IPS-20b (cell line): ENCODE measurements around the gene NHERF2.

Source experiments
- H3K27ac ChIP-seq: one replicate; pipeline ENCODE4 v1.5.1; 2013; ENCODE audit warnings: low read length
- H3K27me3 ChIP-seq: 2 replicates; pipeline ENCODE4 v1.6.1; 2013; ENCODE audit warnings: mild to moderate bottlenecking, low read length, inconsistent platforms; ENCODE audit not compliant: insufficient read depth
- H3K36me3 ChIP-seq: 2 replicates; pipeline ENCODE4 v1.6.1; 2013; ENCODE audit warnings: low read depth, mild to moderate bottlenecking, inconsistent platforms, low read length, moderate library complexity; ENCODE audit not compliant: insufficient read depth
- H3K4me1 ChIP-seq: 2 replicates; pipeline ENCODE4 v1.6.1; 2013; ENCODE audit warnings: mild to moderate bottlenecking, control low read depth, inconsistent platforms, low read length, moderate library complexity; ENCODE audit not compliant: insufficient read depth
- H3K4me3 ChIP-seq: 2 replicates; pipeline ENCODE4 v1.5.1; 2013; ENCODE audit warnings: mild to moderate bottlenecking, low read length, inconsistent platforms
- H3K9ac ChIP-seq: 2 replicates; pipeline ENCODE4 v1.6.1; 2013; ENCODE audit warnings: low read depth, mild to moderate bottlenecking, inconsistent platforms, low read length, moderate library complexity
- H3K9me3 ChIP-seq: 2 replicates; pipeline ENCODE4 v1.6.1; 2013; ENCODE audit warnings: mild to moderate bottlenecking, low read depth, low read length, inconsistent platforms; ENCODE audit not compliant: insufficient read depth

Gene NHERF2

DNA sequence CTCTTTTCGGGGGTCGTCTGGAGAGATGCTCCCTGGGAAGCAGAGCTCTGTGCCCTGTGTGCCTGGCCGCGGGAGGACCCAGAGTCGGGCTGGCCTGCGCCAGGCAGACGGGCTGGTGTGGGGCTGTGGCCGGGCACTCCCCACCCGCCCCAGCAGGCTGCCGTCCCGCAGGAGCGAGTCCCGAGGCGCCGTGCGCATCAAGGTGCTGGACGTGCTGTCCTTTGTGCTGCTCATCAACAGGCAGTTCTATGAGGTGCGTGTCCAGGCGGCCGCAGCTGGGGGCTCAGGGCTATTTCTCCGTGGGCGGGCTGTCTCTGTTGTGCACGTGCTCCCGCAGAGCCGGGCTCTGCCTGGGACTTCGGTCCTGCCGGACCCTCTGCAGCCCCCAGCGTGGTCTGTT lies 36.1 kb downstream of the NHERF2 start:
- no peak overlapping the region for H3K4me3 ChIP-seq
- H3K27me3 ChIP-seq, result no peaks in the 10 kb centered on the region
- no peaks in the 10 kb centered on the region for H3K9me3 ChIP-seq
- peaks cover 14% of the 10 kb centered on the region for H3K36me3 ChIP-seq
- no peak overlapping the region for H3K27ac ChIP-seq
- no peaks in the 10 kb centered on the region for H3K4me1 ChIP-seq
- H3K9ac ChIP-seq, result no peak overlapping the region

DNA sequence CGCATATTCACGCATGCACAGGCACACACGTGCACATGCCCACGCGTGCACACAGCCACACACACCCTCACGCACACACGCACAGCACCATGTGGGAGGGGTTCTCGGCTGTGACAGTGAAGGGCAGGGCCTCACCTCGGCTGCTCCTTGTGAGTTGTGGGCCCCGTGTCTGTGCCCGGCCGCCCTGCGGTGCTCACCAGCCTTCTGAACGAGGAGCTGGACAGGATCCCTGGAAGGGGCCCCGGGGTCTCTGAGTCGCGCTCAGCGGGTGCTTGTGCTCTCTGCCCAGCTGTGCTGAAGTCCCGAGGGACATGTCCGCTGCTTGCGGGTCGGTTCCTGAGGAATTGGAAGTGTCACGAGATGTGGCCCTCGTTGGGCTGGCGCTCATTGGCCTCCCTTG lies 37.2 kb downstream of the NHERF2 start:
- no peaks in the 10 kb centered on the region for H3K4me1 ChIP-seq
- no peak overlapping the region for H3K9ac ChIP-seq
- no peak overlapping the region for H3K4me3 ChIP-seq
- peaks cover 18% of the 10 kb centered on the region for H3K36me3 ChIP-seq
- H3K27ac ChIP-seq, result no peak overlapping the region
- no peaks in the 10 kb centered on the region for H3K27me3 ChIP-seq
- no peaks in the 10 kb centered on the region for H3K9me3 ChIP-seq

DNA sequence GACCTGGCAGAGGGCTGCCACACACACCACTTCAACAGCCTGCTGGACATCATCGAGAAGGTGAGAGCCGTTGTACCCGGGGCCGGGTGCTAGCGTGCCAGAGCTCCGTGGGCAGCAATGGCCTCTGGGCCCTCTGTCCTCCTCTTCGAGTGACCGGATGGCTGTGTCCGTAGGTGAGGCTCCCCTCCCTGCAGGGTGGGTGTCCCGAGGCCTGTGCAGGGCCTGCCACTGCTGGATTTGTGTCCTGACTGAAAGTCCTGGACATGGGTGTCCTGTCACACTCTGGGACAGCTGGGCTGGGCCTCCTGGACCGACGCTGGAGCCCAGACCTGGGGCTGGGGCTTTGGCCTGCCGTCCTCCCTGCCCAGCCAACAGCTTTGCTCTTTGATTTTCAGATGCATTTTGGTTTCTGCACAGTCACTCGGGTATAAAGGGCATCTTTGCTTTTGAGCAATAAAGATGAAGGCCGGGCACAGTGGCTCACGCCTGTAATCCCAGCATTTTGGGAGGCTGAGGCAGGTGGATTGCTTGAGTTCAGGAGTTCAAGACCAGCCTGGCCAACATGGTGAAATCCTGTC lies 37.8 kb downstream of the NHERF2 start:
- Histone ChIP-seq H3K9ac (no peak overlapping the region), H3K27me3 (no peaks in the 10 kb centered on the region), H3K36me3 (peaks cover 21% of the 10 kb centered on the region), H3K27ac (no peak overlapping the region), H3K4me3 (no peak overlapping the region), H3K9me3 (no peaks in the 10 kb centered on the region), H3K4me1 (no peaks in the 10 kb centered on the region)

DNA sequence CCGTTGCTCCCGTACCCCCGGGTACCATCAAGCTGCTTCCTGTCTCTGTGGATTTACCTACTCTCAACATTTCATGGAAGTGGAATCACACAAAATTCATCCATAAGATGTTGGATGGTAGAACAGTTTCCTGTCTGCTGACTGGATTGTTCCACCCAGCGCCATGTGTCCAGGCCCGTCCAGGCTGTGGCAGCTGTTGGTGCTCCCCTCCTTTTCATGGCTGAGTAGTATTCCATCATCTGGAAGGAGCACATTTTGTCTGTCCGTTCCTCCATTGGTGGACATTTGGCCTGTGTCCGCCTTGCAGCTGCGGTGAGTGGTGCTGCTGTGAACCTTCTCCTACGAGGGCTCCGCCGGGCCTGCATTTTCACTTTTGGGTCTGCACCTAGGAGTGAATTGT lies 39.4 kb downstream of the NHERF2 start:
- H3K27ac ChIP-seq, result no peak overlapping the region
- no peak overlapping the region for H3K4me3 ChIP-seq
- H3K36me3 ChIP-seq, result peaks cover 25% of the 10 kb centered on the region
- no peaks in the 10 kb centered on the region for H3K27me3 ChIP-seq
- no peak overlapping the region for H3K9ac ChIP-seq
- no peaks in the 10 kb centered on the region for H3K9me3 ChIP-seq
- no peaks in the 10 kb centered on the region for H3K4me1 ChIP-seq

DNA sequence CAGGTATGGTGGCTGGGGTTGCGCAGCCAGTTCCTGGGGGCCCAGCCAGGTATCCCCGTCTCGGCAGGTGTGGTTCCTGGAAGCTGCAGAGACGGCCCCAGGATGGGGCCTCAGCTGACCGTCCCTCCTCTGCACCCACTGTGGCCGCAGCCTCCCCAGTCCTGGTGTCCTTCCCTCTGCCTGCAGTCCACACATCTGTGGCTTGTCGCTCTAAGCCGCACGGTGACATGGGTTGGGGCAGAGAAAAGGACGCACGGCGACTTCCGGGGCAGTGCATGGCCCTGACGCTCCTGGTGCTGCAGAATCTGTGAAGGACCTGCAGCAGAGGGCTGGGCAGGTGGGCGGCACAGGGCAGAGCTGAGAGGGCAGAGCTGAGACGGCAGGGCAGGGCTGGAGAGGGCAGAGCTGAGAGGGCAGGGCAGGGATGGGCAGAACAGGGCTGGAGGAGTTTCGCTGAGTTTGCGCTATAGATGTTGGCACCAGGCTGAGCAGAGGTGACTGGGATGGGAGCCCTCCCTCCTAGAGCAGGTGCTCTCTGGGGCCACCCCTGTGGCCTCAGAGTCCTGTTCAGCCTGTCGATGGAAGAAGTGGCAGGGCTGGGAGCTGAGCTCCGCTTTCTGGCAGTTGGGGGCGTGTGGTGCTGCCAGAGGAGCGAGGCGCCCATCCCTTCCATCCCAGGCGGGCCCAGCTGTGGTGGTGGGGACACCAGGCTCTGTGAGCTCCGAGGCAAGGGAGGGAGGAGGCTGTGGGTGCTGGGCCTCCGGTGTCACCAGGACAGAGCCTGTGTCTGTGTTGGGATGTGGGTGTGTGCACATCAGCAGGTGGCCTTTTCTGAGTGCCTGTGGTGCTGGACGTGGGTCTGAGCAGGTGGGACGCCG lies 44.1 kb downstream of the NHERF2 start:
- Histone ChIP-seq H3K9ac (no peak overlapping the region), H3K9me3 (no peaks in the 10 kb centered on the region), H3K27ac (no peak overlapping the region), H3K4me1 (no peaks in the 10 kb centered on the region), H3K36me3 (peaks cover 33% of the 10 kb centered on the region), H3K4me3 (no peak overlapping the region), H3K27me3 (no peaks in the 10 kb centered on the region)

DNA sequence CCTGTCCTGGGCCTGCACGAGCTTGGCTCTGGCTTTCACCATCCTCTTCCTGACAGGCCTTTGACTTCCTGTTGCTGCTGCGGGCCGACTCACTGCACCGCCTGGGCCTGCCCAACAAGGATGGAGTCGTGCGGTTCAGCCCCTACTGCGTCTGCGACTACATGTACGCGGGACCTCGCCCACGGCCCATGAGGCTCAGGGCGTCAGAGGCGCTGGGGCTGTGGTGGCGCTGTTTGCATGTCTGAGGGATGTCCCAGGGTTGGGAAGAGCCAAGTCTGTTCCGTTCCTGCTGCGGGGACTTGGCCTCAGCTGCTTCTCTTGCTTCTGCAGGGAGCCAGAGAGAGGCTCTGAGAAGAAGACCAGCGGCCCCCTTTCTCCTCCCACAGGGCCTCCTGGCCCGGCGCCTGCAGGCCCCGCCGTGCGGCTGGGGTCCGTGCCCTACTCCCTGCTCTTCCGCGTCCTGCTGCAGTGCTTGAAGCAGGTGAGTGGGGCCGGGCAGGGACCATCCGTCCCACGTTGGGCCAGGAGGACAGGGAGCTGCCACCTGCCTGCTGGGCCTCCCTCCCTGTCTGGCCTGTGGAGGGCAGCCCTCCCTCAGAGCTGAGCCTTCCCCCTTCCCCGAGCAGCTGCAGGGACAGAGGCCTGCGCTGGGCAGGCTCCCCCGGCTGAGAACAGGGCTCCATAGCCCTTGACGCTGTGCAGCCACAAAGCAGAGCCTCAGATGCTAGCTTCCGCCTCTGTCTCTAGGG lies 44.9 kb downstream of the NHERF2 start:
- Histone ChIP-seq H3K36me3 (peaks cover 25% of the 10 kb centered on the region), H3K9ac (no peak overlapping the region), H3K9me3 (no peaks in the 10 kb centered on the region), H3K4me1 (no peaks in the 10 kb centered on the region), H3K4me3 (no peak overlapping the region), H3K27me3 (no peaks in the 10 kb centered on the region), H3K27ac (no peak overlapping the region)

DNA sequence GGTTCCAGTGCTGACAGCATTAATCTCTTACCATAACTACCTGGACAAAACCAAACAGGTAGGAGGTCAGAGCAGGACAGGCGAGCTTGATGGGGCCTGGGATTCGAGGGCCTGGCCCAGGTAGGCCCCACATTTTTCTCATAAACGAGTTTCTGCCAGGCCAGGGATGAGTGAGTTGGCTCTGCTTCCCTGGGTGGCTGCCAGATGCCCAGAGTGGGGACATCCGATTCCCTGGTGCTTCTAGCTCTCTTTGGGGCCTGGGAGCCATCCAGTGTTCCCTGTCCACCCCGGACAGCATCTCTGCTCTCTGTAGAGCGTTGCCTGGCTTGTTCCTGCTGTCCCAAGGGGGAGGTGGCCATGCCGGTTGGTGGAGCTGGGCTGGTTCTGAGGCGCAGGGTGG lies 46.2 kb downstream of the NHERF2 start:
- Histone ChIP-seq H3K4me3 (no peak overlapping the region), H3K27ac (no peak overlapping the region), H3K9ac (no peak overlapping the region), H3K27me3 (no peaks in the 10 kb centered on the region), H3K4me1 (no peaks in the 10 kb centered on the region), H3K9me3 (no peaks in the 10 kb centered on the region), H3K36me3 (peaks cover 24% of the 10 kb centered on the region)

DNA sequence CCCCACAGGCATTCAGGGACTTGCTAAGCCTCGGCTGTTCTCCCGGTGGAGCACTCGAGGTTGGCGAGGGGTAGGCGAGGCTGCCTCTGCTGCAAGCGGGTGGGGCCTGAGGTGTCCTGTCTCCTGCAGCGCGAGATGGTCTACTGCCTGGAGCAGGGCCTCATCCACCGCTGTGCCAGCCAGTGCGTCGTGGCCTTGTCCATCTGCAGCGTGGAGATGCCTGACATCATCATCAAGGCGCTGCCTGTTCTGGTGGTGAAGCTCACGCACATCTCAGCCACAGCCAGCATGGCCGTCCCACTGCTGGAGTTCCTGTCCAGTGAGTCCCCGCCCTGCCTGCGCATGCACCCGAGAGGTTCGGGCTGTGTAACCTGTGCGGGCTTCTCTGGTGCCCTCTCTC lies 47.4 kb downstream of the NHERF2 start:
- Histone ChIP-seq H3K27ac (no peak overlapping the region), H3K9ac (no peak overlapping the region)

DNA sequence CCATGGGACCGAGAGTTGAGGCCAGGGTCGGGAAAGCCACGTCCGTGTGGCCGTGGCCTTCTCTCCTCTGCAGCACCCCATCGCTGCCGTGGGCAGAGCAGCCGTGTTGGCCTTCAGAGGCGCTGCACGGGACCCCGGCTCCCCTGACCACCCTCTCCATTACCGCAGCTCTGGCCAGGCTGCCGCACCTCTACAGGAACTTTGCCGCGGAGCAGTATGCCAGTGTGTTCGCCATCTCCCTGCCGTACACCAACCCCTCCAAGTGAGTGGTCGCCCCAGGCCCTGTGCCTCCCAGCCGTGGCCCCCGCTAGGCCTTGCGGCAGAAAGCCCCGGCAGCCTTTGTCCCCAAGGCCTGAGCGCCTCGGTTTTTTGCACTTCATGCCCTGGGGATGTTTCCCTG lies 48.9 kb downstream of the NHERF2 start:
- Histone ChIP-seq H3K27ac (no peak overlapping the region), H3K36me3 (peaks cover 22% of the 10 kb centered on the region; the same call in 1 of the 2 replicates), H3K4me3 (no peak overlapping the region), H3K9me3 (no peaks in the 10 kb centered on the region), H3K27me3 (no peaks in the 10 kb centered on the region), H3K9ac (no peak overlapping the region), H3K4me1 (no peaks in the 10 kb centered on the region)

More for the DNA sequence above, 47.4 kb downstream of the NHERF2 start:
- Histone ChIP-seq H3K9me3 (no peaks in the 10 kb centered on the region), H3K36me3 (peaks cover 21% of the 10 kb centered on the region), H3K4me1 (no peaks in the 10 kb centered on the region), H3K4me3 (no peak overlapping the region), H3K27me3 (no peaks in the 10 kb centered on the region)

DNA sequence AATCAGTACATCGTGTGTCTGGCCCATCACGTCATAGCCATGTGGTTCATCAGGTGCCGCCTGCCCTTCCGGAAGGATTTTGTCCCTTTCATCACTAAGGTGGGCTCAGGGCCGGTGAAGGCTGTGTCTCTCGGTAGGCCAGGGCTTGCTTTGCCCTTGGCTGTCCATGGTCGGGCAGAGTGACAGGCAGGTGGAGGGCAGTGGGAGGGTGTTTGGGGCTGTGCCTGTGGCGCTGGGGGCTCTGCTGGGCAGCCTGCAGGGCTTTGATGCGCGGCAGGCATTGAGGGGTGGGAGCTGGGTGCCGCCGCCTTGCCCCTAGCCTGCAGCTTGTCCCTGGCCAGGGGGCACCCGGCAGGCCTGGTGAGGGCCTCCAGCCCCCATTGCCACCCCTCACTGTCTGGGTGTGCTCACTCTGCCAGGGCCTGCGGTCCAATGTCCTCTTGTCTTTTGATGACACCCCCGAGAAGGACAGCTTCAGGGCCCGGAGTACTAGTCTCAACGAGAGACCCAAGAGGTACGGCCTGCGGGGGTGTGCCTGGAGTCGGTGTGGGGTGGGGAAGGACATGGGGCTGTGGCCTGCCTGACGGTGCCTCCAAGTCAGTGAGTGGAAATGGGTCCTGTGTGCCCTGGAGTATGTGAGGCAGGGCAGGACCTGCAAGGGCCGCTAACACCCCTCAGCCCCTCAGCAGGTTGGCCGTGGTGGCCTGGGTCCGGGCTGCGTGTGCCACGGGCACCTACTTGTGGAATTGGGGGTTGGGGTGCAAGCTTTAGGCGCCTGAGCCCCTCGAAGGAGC lies 49.6 kb downstream of the NHERF2 start:
- H3K9me3 ChIP-seq, result no peaks in the 10 kb centered on the region
- no peak overlapping the region for H3K4me3 ChIP-seq
- H3K4me1 ChIP-seq, result no peaks in the 10 kb centered on the region
- no peak overlapping the region for H3K27ac ChIP-seq
- H3K27me3 ChIP-seq, result no peaks in the 10 kb centered on the region
- H3K9ac ChIP-seq, result no peak overlapping the region
- H3K36me3 ChIP-seq, result peaks cover 23% of the 10 kb centered on the region

DNA sequence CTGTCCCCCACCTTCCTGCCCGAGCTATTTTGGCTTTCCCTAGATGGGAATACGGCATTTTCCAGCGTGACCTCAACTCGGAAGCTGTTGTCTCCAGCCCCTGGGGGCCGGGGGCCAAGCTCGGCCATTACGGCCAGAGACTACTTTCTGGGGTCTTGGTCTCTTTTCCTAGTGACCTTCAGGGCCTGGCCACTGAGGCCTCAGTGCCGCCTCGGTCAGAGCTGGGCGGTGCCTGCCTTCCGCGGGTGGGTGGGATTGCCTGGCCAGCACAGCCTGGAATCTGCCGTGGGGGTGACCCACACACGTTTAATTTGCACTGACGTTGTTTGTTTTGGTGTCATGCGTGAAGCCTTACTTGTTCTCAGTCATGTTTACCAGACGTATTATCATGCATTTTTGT lies 50.3 kb downstream of the NHERF2 start:
- H3K9me3 ChIP-seq, result no peaks in the 10 kb centered on the region
- H3K27me3 ChIP-seq, result no peaks in the 10 kb centered on the region
- no peak overlapping the region for H3K27ac ChIP-seq
- no peak overlapping the region for H3K9ac ChIP-seq
- H3K4me1 ChIP-seq, result no peaks in the 10 kb centered on the region
- H3K4me3 ChIP-seq, result no peak overlapping the region
- peaks cover 26% of the 10 kb centered on the region for H3K36me3 ChIP-seq
